Measurements from ENCODE around the gene CUL3.

Gene CUL3

GRCh38 chr2:224545884-224546644 lies 39.1 kb downstream of the CUL3 start:
- peak; percentile 53 for DNase-seq
- Histone ChIP-seq H3K4me2 (ENCODE audit: low read length, poor library complexity, severe bottlenecking) (no peak overlapping the region), H4K8ac (ENCODE audit: low read length) (no peak overlapping the region), H3K9me3 (ENCODE audit: control insufficient read depth, low read length) (no peaks in the 10 kb centered on the region), H3K14ac (ENCODE audit: low read length in 2 of 2) (no peak overlapping the region), H3K4ac (ENCODE audit: low read depth in 1 of 2, low read length in 2 of 2) (no peak overlapping the region), H3K18ac (ENCODE audit: low read depth in 1 of 2, low read length in 2 of 2) (no peak overlapping the region), H2BK15ac (ENCODE audit: low read depth, poor library complexity, severe bottlenecking) (no peak overlapping the region), H2AFZ (ENCODE audit: low read depth, low read length) (no peak overlapping the region), H3K9ac (ENCODE audit: low read length) (no peak overlapping the region), H3K4me3 (ENCODE audit: insufficient read depth in 1 of 2, low read depth in 1 of 2, low read length in 2 of 2) (no peak overlapping the region), H4K91ac (ENCODE audit: low read length) (no peak overlapping the region), H2BK12ac (ENCODE audit: low read length in 2 of 2) (no peak overlapping the region), H3K4me1 (ENCODE audit: control insufficient read depth, insufficient read depth, low read depth, low read length) (peaks cover 5% of the 10 kb centered on the region), H2BK5ac (ENCODE audit: low read depth, low read length, poor library complexity, severe bottlenecking) (no peak overlapping the region), H2AK5ac (ENCODE audit: low read length, severe bottlenecking) (no peak overlapping the region), H3K27me3 (ENCODE audit: control insufficient read depth in 1 of 2, insufficient read depth in 1 of 2, low read length in 2 of 2) (no peaks in the 10 kb centered on the region), H3K27ac (ENCODE audit: low read length, poor library complexity, severe bottlenecking) (no peak overlapping the region), H3K36me3 (ENCODE audit: control insufficient read depth in 1 of 2, insufficient read depth in 2 of 2, low read depth in 1 of 2, low read length in 2 of 2) (peaks cover 12 to 25% of the 10 kb centered on the region in 2 experiments), H3K79me1 (replicated peaks; ENCODE audit: low read length, poor library complexity, severe bottlenecking) (peaks cover 13% of the 10 kb centered on the region), H2BK120ac (ENCODE audit: low read depth, low read length) (no peak overlapping the region), H3K23ac (ENCODE audit: low read length in 2 of 2) (no peak overlapping the region)
- 98% methylated on average over 4 of the region's 6 CpGs for WGBS

GRCh38 chr2:224543939-224544338 lies 41.2 kb downstream of the CUL3 start:
- no peak overlapping the region for H3K27ac ChIP-seq (ENCODE audit: low read length, poor library complexity, severe bottlenecking)
- DNase-seq = no peak
- H3K18ac ChIP-seq (ENCODE audit: low read depth in 1 of 2, low read length in 2 of 2) = no peak overlapping the region
- no peaks in the 10 kb centered on the region for H3K27me3 ChIP-seq (ENCODE audit: control insufficient read depth in 1 of 2, insufficient read depth in 1 of 2, low read length in 2 of 2)
- H3K14ac ChIP-seq (ENCODE audit: low read length in 2 of 2) = no peak overlapping the region
- H2BK15ac ChIP-seq (ENCODE audit: low read depth, poor library complexity, severe bottlenecking) = no peak overlapping the region
- peaks cover 5% of the 10 kb centered on the region for H3K4me1 ChIP-seq (ENCODE audit: control insufficient read depth, insufficient read depth, low read depth, low read length)
- no peak overlapping the region for H2BK120ac ChIP-seq (ENCODE audit: low read depth, low read length)
- no peak overlapping the region for H3K4me3 ChIP-seq (ENCODE audit: insufficient read depth in 1 of 2, low read depth in 1 of 2, low read length in 2 of 2)
- no peak overlapping the region for H2BK12ac ChIP-seq (ENCODE audit: low read length in 2 of 2)
- H3K9me3 ChIP-seq (ENCODE audit: control insufficient read depth, low read length) = no peaks in the 10 kb centered on the region
- no peak overlapping the region for H2AK5ac ChIP-seq (ENCODE audit: low read length, severe bottlenecking)
- H3K4me2 ChIP-seq (ENCODE audit: low read length, poor library complexity, severe bottlenecking) = no peak overlapping the region
- H4K91ac ChIP-seq (ENCODE audit: low read length) = no peak overlapping the region
- no peak overlapping the region for H4K8ac ChIP-seq (ENCODE audit: low read length)
- no peak overlapping the region for H2BK5ac ChIP-seq (ENCODE audit: low read depth, low read length, poor library complexity, severe bottlenecking)
- H3K79me1 ChIP-seq (replicated peaks; ENCODE audit: low read length, poor library complexity, severe bottlenecking) = peaks cover 10% of the 10 kb centered on the region
- H3K4ac ChIP-seq (ENCODE audit: low read depth in 1 of 2, low read length in 2 of 2) = no peak overlapping the region
- no peak overlapping the region for H3K23ac ChIP-seq (ENCODE audit: low read length in 2 of 2)
- H3K36me3 ChIP-seq (ENCODE audit: control insufficient read depth in 1 of 2, insufficient read depth in 2 of 2, low read depth in 1 of 2, low read length in 2 of 2) = peaks cover 14 to 34% of the 10 kb centered on the region in 2 experiments
- H2AFZ ChIP-seq (ENCODE audit: low read depth, low read length) = no peak overlapping the region
- no peak overlapping the region for H3K9ac ChIP-seq (ENCODE audit: low read length)

- no peak overlapping the region for H3K4me2 ChIP-seq (ENCODE audit: low read length, poor library complexity, severe bottlenecking)
- H3K18ac ChIP-seq (ENCODE audit: low read depth in 1 of 2, low read length in 2 of 2) = no peak overlapping the region
- no peak overlapping the region for H3K23ac ChIP-seq (ENCODE audit: low read length in 2 of 2)
- H3K27me3 ChIP-seq (ENCODE audit: control insufficient read depth in 1 of 2, insufficient read depth in 1 of 2, low read length in 2 of 2) = no peaks in the 10 kb centered on the region
- WGBS = 92% methylated on average over 3 of the region's 4 CpGs
- H4K8ac ChIP-seq (ENCODE audit: low read length) = no peak overlapping the region
- no peaks in the 10 kb centered on the region for H3K9me3 ChIP-seq (ENCODE audit: control insufficient read depth, low read length)
- no peak overlapping the region for H3K4ac ChIP-seq (ENCODE audit: low read depth in 1 of 2, low read length in 2 of 2)
- H3K27ac ChIP-seq (ENCODE audit: low read length, poor library complexity, severe bottlenecking) = no peak overlapping the region
- no peak overlapping the region for H2AFZ ChIP-seq (ENCODE audit: low read depth, low read length)
- no peak overlapping the region for H3K4me3 ChIP-seq (ENCODE audit: insufficient read depth in 1 of 2, low read depth in 1 of 2, low read length in 2 of 2)
- DNase-seq = no peak
- H2BK12ac ChIP-seq (ENCODE audit: low read length in 2 of 2) = no peak overlapping the region
- no peak overlapping the region for H2AK5ac ChIP-seq (ENCODE audit: low read length, severe bottlenecking)
- H3K4me1 ChIP-seq (ENCODE audit: control insufficient read depth, insufficient read depth, low read depth, low read length) = peaks cover 5% of the 10 kb centered on the region
- H3K36me3 ChIP-seq (ENCODE audit: control insufficient read depth in 1 of 2, insufficient read depth in 2 of 2, low read depth in 1 of 2, low read length in 2 of 2) = peaks cover 12 to 47% of the 10 kb centered on the region in 2 experiments
- peaks cover 1% of the 10 kb centered on the region for H3K79me1 ChIP-seq (replicated peaks; ENCODE audit: low read length, poor library complexity, severe bottlenecking)
- H3K9ac ChIP-seq (ENCODE audit: low read length) = no peak overlapping the region
- no peak overlapping the region for H2BK15ac ChIP-seq (ENCODE audit: low read depth, poor library complexity, severe bottlenecking)
- H3K14ac ChIP-seq (ENCODE audit: low read length in 2 of 2) = no peak overlapping the region
- H2BK5ac ChIP-seq (ENCODE audit: low read depth, low read length, poor library complexity, severe bottlenecking) = no peak overlapping the region
- no peak overlapping the region for H4K91ac ChIP-seq (ENCODE audit: low read length)
- no peak overlapping the region for H2BK120ac ChIP-seq (ENCODE audit: low read depth, low read length)
These were observed 46.5 kb downstream of the CUL3 start for GRCh38 chr2:224538561-224539138.

- no peak overlapping the region for H3K4ac ChIP-seq (ENCODE audit: low read depth in 1 of 2, low read length in 2 of 2)
- H2BK12ac ChIP-seq (ENCODE audit: low read length in 2 of 2) = no peak overlapping the region
- no peak overlapping the region for H3K4me3 ChIP-seq (ENCODE audit: insufficient read depth in 1 of 2, low read depth in 1 of 2, low read length in 2 of 2)
- no peak overlapping the region for H3K27ac ChIP-seq (ENCODE audit: low read length, poor library complexity, severe bottlenecking)
- no peak overlapping the region for H4K91ac ChIP-seq (ENCODE audit: low read length)
- no peak overlapping the region for H3K14ac ChIP-seq (ENCODE audit: low read length in 2 of 2)
- H3K79me1 ChIP-seq (replicated peaks; ENCODE audit: low read length, poor library complexity, severe bottlenecking) = peaks cover 5% of the 10 kb centered on the region
- H2BK15ac ChIP-seq (ENCODE audit: low read depth, poor library complexity, severe bottlenecking) = no peak overlapping the region
- H3K4me2 ChIP-seq (ENCODE audit: low read length, poor library complexity, severe bottlenecking) = no peak overlapping the region
- H4K8ac ChIP-seq (ENCODE audit: low read length) = no peak overlapping the region
- no peaks in the 10 kb centered on the region for H3K9me3 ChIP-seq (ENCODE audit: control insufficient read depth, low read length)
- H3K4me1 ChIP-seq (ENCODE audit: control insufficient read depth, insufficient read depth, low read depth, low read length) = no peaks in the 10 kb centered on the region
- H3K18ac ChIP-seq (ENCODE audit: low read depth in 1 of 2, low read length in 2 of 2) = no peak overlapping the region
- DNase-seq = no peak
- WGBS = 93% methylated on average over 2 of the region's 3 CpGs
- H2AFZ ChIP-seq (ENCODE audit: low read depth, low read length) = no peak overlapping the region
- H2BK5ac ChIP-seq (ENCODE audit: low read depth, low read length, poor library complexity, severe bottlenecking) = no peak overlapping the region
- H2BK120ac ChIP-seq (ENCODE audit: low read depth, low read length) = no peak overlapping the region
- no peak overlapping the region for H3K23ac ChIP-seq (ENCODE audit: low read length in 2 of 2)
- no peak overlapping the region for H3K9ac ChIP-seq (ENCODE audit: low read length)
- no peaks in the 10 kb centered on the region for H3K27me3 ChIP-seq (ENCODE audit: control insufficient read depth in 1 of 2, insufficient read depth in 1 of 2, low read length in 2 of 2)
- H2AK5ac ChIP-seq (ENCODE audit: low read length, severe bottlenecking) = no peak overlapping the region
- peaks cover 6 to 42% of the 10 kb centered on the region in 2 experiments for H3K36me3 ChIP-seq (ENCODE audit: control insufficient read depth in 1 of 2, insufficient read depth in 2 of 2, low read depth in 1 of 2, low read length in 2 of 2)
These were observed 52.2 kb downstream of the CUL3 start for GRCh38 chr2:224532931-224533330.

Measured in mesenchymal stem cell (in vitro differentiated cells and primary cell).